ENCODE measurements around the gene COL2A1. TPM values are rescaled to one million over a fixed set of nuclear protein-coding genes. Genes with fewer than 3 reads are reported as not detected.

COL2A1 gene
- total and polyA plus RNA-seq, 8 donors: 2.2 to 14.5 (median 6.8) TPM; not detected in 2

GRCh38 chr12:48041591-48042423 lies 37.5 kb upstream of the COL2A1 start:
- Histone ChIP-seq H3K4me1 (peaks cover 0 to 5% (median 0%) of the 10 kb centered on the region in 4 donors), H3K4me3 (no peak overlapping the region), H3K9me3 (no peaks in the 10 kb centered on the region), H3K27ac (no peak overlapping the region), H3K27me3 (no peaks in the 10 kb centered on the region), H3K36me3 (peaks cover 18 to 43% (median 42%) of the 10 kb centered on the region in 4 donors)
- TF ChIP-seq POLR2A (IDR thresholded peaks at IDR 0.05) (no peak), CTCF (IDR thresholded peaks at IDR 0.05) (no peak), POLR2AphosphoS5 (IDR thresholded peaks at IDR 0.05) (no peak), EP300 (IDR thresholded peaks at IDR 0.05) (no peak)
- intact Hi-C loops (cut with DNase I; ENCODE audit: low total_unique reads): no loop called here
- 71 to 83% (median 80%) methylated on average over 5 of the region's 5 CpGs for WGBS, 5 donors
- no peak for DNase-seq

GRCh38 chr12:48040354-48040753 lies 36.1 kb upstream of the COL2A1 start:
- Histone ChIP-seq H3K4me1 (peaks cover 0 to 5% (median 0%) of the 10 kb centered on the region in 4 donors), H3K36me3 (peaks cover 9 to 29% (median 27%) of the 10 kb centered on the region in 4 donors), H3K9me3 (no peaks in the 10 kb centered on the region), H3K27me3 (no peaks in the 10 kb centered on the region), H3K4me3 (no peak overlapping the region), H3K27ac (no peak overlapping the region)
- 50 to 70% (median 53%) methylated on average over 3 of the region's 3 CpGs for WGBS, 5 donors
- TF ChIP-seq EP300 (IDR thresholded peaks at IDR 0.05): no peak
- no peak for TF ChIP-seq POLR2AphosphoS5 (IDR thresholded peaks at IDR 0.05)
- TF ChIP-seq CTCF (IDR thresholded peaks at IDR 0.05): no peak
- TF ChIP-seq POLR2A (IDR thresholded peaks at IDR 0.05): no peak
- no peak for DNase-seq
- intact Hi-C loops (cut with DNase I; ENCODE audit: low total_unique reads): no loop called here

GRCh38 chr12:48039151-48039550 lies 34.9 kb upstream of the COL2A1 start:
- intact Hi-C loops (cut with DNase I; ENCODE audit: low total_unique reads): no loop called here
- TF ChIP-seq EP300 (IDR thresholded peaks at IDR 0.05) (no peak), POLR2A (IDR thresholded peaks at IDR 0.05) (no peak), POLR2AphosphoS5 (IDR thresholded peaks at IDR 0.05) (no peak), CTCF (IDR thresholded peaks at IDR 0.05) (no peak)
- Histone ChIP-seq H3K36me3 (peaks cover 0 to 17% (median 15%) of the 10 kb centered on the region in 4 donors), H3K27ac (no peak overlapping the region), H3K9me3 (no peaks in the 10 kb centered on the region), H3K27me3 (no peaks in the 10 kb centered on the region), H3K4me1 (peaks cover 0 to 5% (median 0%) of the 10 kb centered on the region in 4 donors), H3K4me3 (no peak overlapping the region)
- no peak for DNase-seq
- 83 to 100% (median 95%) methylated on average over 1 of the region's 1 CpG for WGBS, 5 donors

GRCh38 chr12:48038085-48038484 lies 33.8 kb upstream of the COL2A1 start:
- no peak for TF ChIP-seq EP300 (IDR thresholded peaks at IDR 0.05)
- TF ChIP-seq POLR2A (IDR thresholded peaks at IDR 0.05): no peak
- TF ChIP-seq CTCF (IDR thresholded peaks at IDR 0.05): no peak
- TF ChIP-seq POLR2AphosphoS5 (IDR thresholded peaks at IDR 0.05): no peak
- 60 to 76% (median 72%) methylated on average over 5 of the region's 5 CpGs for WGBS, 5 donors
- H3K27ac ChIP-seq: no peak overlapping the region
- no peak overlapping the region for H3K4me3 ChIP-seq
- no peaks in the 10 kb centered on the region for H3K27me3 ChIP-seq
- DNase-seq: no peak
- peaks cover 0 to 8% (median 5%) of the 10 kb centered on the region in 4 donors for H3K36me3 ChIP-seq
- H3K9me3 ChIP-seq: no peaks in the 10 kb centered on the region
- H3K4me1 ChIP-seq: peaks cover 0 to 5% (median 0%) of the 10 kb centered on the region in 4 donors
- intact Hi-C loops (cut with DNase I; ENCODE audit: low total_unique reads): no loop called here

All from stomach (tissue), 9 donors.